T-cell (primary cell): ENCODE data around the gene CELF3. TPM values are rescaled to one million over a fixed set of nuclear protein-coding genes. Genes with fewer than 3 reads are reported as not detected.

Source experiments
- ATAC-seq, 4 experiments: fragments of 200-7000 bp in 3 of 4; fragments of 150-1000 bp in 1 of 4; cut with Tn5 transposase; replicated peaks in 1 of 4; 1 replicate in 3 of 4; 2 replicates in 1 of 4; pipeline ENCODE4 v1.10.0; 2021; ENCODE audit warnings: moderate library complexity in 3 of 4, mild to moderate bottlenecking in 2 of 4, moderate number of reproducible peaks in 1 of 4
- CTCF ChIA-PET, 2 donors: fragments of 300-600 bp; sonication (Branson Sonifier 250); formaldehyde crosslinking; loops; one replicate each; lab custom pipeline; 2022; ENCODE audit warnings: antibody characterized with exemption in 2 of 2; lab: Charles Lee
- POLR2A ChIA-PET, 2 donors: fragments of 300-600 bp; sonication (Branson Sonifier 250); formaldehyde crosslinking; loops; one replicate each; lab custom pipeline; 2022; ENCODE audit warnings: antibody characterized with exemption in 2 of 2; lab: Charles Lee
- DNase-seq, 35 experiments: peaks; one replicate each; pipeline versions ENCODE4 v3.0.0 to v3.0.0-alpha.2; 2013 to 2023
- H3K27ac ChIP-seq: one replicate; pipeline ENCODE4 v1.5.1; 2013; ENCODE audit warnings: low read length
- H3K27me3 ChIP-seq, 2 experiments: replicated peaks in 1 of 2; 1 replicate in 1 of 2; 2 replicates in 1 of 2; pipeline versions ENCODE4 v1.6.1 to v1.7.0; 2013; ENCODE audit warnings: low read length in 1 of 2, mixed read lengths in 1 of 2; ENCODE audit not compliant: control insufficient read depth in 2 of 2, insufficient read depth in 2 of 2; ENCODE audit errors: extremely low read depth in 1 of 2
- H3K36me3 ChIP-seq, 2 donors: 1 replicate in 1 of 2; 2 replicates in 1 of 2; pipeline versions ENCODE4 v1.6.1 to v1.7.0; 2013; ENCODE audit warnings: low read length in 1 of 2; ENCODE audit not compliant: control insufficient read depth in 2 of 2, insufficient read depth in 1 of 2; ENCODE audit errors: extremely low read depth in 1 of 2
- H3K4me1 ChIP-seq, 2 experiments: 1 replicate in 1 of 2; 2 replicates in 1 of 2; pipeline versions ENCODE4 v1.6.1 to v1.7.0; 2013; ENCODE audit warnings: low read length in 2 of 2, mixed read lengths in 1 of 2; ENCODE audit not compliant: insufficient read depth in 2 of 2, control insufficient read depth in 1 of 2; ENCODE audit errors: extremely low read depth in 1 of 2
- H3K4me3 ChIP-seq, 2 donors: 1 replicate in 1 of 2; 2 replicates in 1 of 2; pipeline versions ENCODE4 v1.5.1 to v1.7.0; 2013; ENCODE audit warnings: mild to moderate bottlenecking in 2 of 2, low read length in 1 of 2, moderate library complexity in 1 of 2; ENCODE audit not compliant: control insufficient read depth in 1 of 2; ENCODE audit errors: extremely low read depth in 1 of 2
- H3K9me3 ChIP-seq: 2 replicates; pipeline ENCODE4 v1.7.0; 2013
- H3K27ac Mint-ChIP-seq, 2 donors: one replicate each; pipeline ENCODE4 v1.8.0; 2020 to 2021; ENCODE audit warnings: mild to moderate bottlenecking in 2 of 2, mixed read lengths in 2 of 2
- H3K27me3 Mint-ChIP-seq, 2 donors: one replicate each; pipeline ENCODE4 v1.8.0; 2021 to 2022; ENCODE audit warnings: mixed read lengths in 2 of 2
- H3K36me3 Mint-ChIP-seq: one replicate; pipeline ENCODE4 v1.8.0; 2021; ENCODE audit warnings: mixed read lengths
- H3K4me1 Mint-ChIP-seq, 3 donors: one replicate each; pipeline ENCODE4 v1.8.0; 2020 to 2022; ENCODE audit warnings: mixed read lengths in 3 of 3, mild to moderate bottlenecking in 1 of 3
- H3K4me3 Mint-ChIP-seq, 3 donors: one replicate each; pipeline ENCODE4 v1.8.0; 2020 to 2022; ENCODE audit warnings: mild to moderate bottlenecking in 3 of 3, mixed read lengths in 3 of 3, moderate library complexity in 3 of 3
- H3K9me3 Mint-ChIP-seq, 3 donors: one replicate each; pipeline ENCODE4 v1.8.0; 2020 to 2022; ENCODE audit warnings: mixed read lengths in 3 of 3
- WGBS: methylation state at CpG from one replicate; pipeline ENCODE4 v1.1.5; 2013; ENCODE audit warnings: missing lambda C conversion rate; ENCODE audit not compliant: insufficient coverage; 5-methylcytosine and 5-hydroxymethylcytosine counted together
- total RNA-seq, 35 experiments: library from RNA in 6 of 35; stranded (reverse) in 6 of 35; fragments of 120-200 nt in 1 of 35; gene quantifications; one replicate each; pipeline versions ENCODE4 v1.2.1 to v1.2.4 and lab custom pipeline; 2013 to 2026

CELF3 gene
- total RNA-seq, 5 donors from 2014 or later (not counting 1 experiment from before 2014, with no cell fraction given) = not detected

DNA sequence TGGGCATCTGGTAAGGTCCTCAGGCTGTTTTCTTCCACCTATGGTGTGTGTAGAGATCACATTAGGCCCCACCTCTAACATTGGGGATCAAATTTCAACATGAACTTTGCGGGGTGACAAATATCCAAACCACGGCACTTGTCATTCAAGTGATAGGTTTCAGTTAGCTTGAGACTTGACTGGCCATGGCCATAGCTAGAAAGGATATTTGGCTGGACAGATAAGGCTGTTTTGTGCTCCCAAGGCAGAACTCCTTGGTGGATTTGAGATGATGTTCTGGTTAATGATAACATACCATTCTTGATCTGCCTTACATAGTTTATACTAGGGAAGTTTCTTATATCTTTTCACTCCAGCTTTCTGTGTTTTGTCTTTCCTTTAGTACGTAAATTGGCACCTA is 48.5 kb downstream of the CELF3 start:
- POLR2A ChIA-PET = interaction anchor here in 1 of 2 donors (1.0 kb wide), 1 partner anchor 13 kb away, joined by 3 read pairs; no protein-coding TSS in a partner anchor
- H3K27ac Mint-ChIP-seq = no peak overlapping the region
- ATAC-seq = no peak
- CTCF ChIA-PET = interaction anchor here in 1 of 2 donors (0.6 kb wide), 1 partner anchor 327 kb away, joined by 6 read pairs; no protein-coding TSS in a partner anchor
- H3K27me3 ChIP-seq = no peaks in the 10 kb centered on the region
- peaks cover 11 to 21% (median 20%) of the 10 kb centered on the region in 3 donors for H3K4me1 Mint-ChIP-seq
- H3K36me3 Mint-ChIP-seq = peaks cover 59% of the 10 kb centered on the region
- H3K4me1 ChIP-seq = no peaks in the 10 kb centered on the region
- no peak for DNase-seq
- H3K4me3 ChIP-seq = no peak overlapping the region
- no peak overlapping the region for H3K27ac ChIP-seq
- no peaks in the 10 kb centered on the region for H3K9me3 ChIP-seq
- peaks cover 0 to 25% of the 10 kb centered on the region in 2 donors for H3K36me3 ChIP-seq
- no peak overlapping the region for H3K4me3 Mint-ChIP-seq
- 96% methylated on average over 3 of the region's 3 CpGs for WGBS
- peaks cover 0 to 6% (median 0%) of the 10 kb centered on the region in 3 donors for H3K9me3 Mint-ChIP-seq
- no peaks in the 10 kb centered on the region for H3K27me3 Mint-ChIP-seq

DNA sequence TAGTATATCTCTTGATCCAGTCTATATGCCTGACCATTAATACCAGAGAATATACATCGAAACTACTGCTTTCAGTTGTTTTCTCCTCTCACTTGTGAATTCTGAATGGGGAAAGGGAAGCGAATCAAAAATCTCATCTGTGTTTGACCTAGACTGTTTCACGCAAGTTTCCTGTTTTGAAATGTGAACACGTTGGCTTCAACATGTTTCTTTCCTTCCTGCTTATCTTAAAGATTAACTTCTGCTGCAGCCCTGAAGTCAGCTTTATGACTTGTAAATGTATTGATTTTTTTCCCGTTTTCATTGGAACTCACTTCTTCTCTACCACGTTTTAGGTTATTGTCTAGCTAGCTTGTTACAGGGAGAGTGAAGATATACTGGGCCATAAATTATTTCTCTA is 54.9 kb downstream of the CELF3 start:
- POLR2A ChIA-PET = no interaction called here
- no peak for DNase-seq
- H3K4me3 ChIP-seq = no peak overlapping the region
- Mint-ChIP-seq H3K27me3 (no peaks in the 10 kb centered on the region), H3K4me1 (peaks cover 13 to 20% (median 14%) of the 10 kb centered on the region in 3 donors), H3K9me3 (no peaks in the 10 kb centered on the region), H3K27ac (peak overlapping the region; percentile 86 to 87), H3K4me3 (no peak overlapping the region), H3K36me3 (peaks cover 45% of the 10 kb centered on the region)
- peaks cover 0 to 13% of the 10 kb centered on the region in 2 experiments for H3K4me1 ChIP-seq
- H3K27ac ChIP-seq = peak overlapping the region; percentile 32
- H3K9me3 ChIP-seq = no peaks in the 10 kb centered on the region
- CTCF ChIA-PET = no interaction called here
- H3K27me3 ChIP-seq = no peaks in the 10 kb centered on the region
- peak in 1 of 4 experiments; percentile 45 for ATAC-seq
- peaks cover 0 to 32% of the 10 kb centered on the region in 2 donors for H3K36me3 ChIP-seq
- WGBS = no CpG with 5 or more reads among the region's 6 CpGs

DNA sequence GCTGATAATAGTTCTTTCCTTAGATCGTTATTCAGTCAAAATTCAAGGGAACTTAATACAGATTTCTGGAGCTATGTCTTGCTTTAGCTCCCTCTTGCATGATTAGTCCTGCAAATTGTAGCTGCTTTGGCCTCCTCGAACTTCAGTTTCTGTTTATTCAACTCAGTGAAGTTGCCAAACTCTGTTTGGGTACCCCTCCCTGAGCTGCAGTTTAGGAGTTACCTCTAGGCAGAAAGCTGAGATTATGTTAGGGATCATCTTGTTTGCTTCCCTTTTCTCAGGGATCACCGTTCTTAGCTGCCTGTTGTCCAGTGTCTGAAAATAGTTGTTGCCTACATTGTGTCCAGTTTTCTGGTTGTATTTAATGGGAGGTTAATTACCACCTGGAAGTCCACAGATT is 61.2 kb downstream of the CELF3 start:
- Mint-ChIP-seq H3K27me3 (no peaks in the 10 kb centered on the region), H3K36me3 (peaks cover 26% of the 10 kb centered on the region), H3K4me1 (peaks cover 16 to 19% (median 17%) of the 10 kb centered on the region in 3 donors), H3K4me3 (no peak overlapping the region), H3K9me3 (no peaks in the 10 kb centered on the region), H3K27ac (no peak overlapping the region)
- POLR2A ChIA-PET = interaction anchor here (0.6 to 0.8 kb wide), 3 partner anchors 11 to 512 kb away, joined by 3 read pairs; no protein-coding TSS in a partner anchor
- H3K4me3 ChIP-seq = no peak overlapping the region
- CTCF ChIA-PET = no interaction called here
- no peak for ATAC-seq
- H3K27ac ChIP-seq = no peak overlapping the region
- no peaks in the 10 kb centered on the region for H3K9me3 ChIP-seq
- peaks cover 2 to 16% of the 10 kb centered on the region in 2 donors for H3K36me3 ChIP-seq
- DNase-seq = no peak
- WGBS = 94% methylated on average over 3 of the region's 3 CpGs
- no peaks in the 10 kb centered on the region for H3K27me3 ChIP-seq
- peaks cover 6 to 7% of the 10 kb centered on the region in 2 experiments for H3K4me1 ChIP-seq

DNA sequence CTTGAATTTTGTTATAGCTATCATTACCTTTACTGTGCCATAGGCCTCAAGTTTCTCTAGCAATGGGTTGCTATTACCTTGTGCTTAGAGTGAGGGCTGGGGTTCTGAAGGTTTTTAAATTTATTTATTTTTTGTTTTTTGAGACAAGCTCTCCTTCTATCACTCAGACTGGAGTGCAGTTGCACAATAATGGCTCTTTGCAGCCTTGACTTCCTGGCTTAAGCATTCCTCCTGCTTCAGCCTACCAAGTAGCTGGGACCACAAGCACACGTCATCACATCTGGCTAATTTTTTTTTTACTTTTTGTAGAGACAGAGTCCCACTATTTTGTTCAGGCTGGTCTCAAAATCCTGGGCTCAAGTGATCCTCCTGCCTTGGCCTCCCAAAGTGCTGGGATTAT is 63.2 kb downstream of the CELF3 start:
- no CpG with 5 or more reads among the region's 1 CpG for WGBS
- no peaks in the 10 kb centered on the region for H3K9me3 ChIP-seq
- no peak overlapping the region for H3K4me3 ChIP-seq
- POLR2A ChIA-PET = interaction anchor here in 1 of 2 donors (0.7 kb wide), 1 partner anchor 36 kb away, joined by 3 read pairs; no protein-coding TSS in a partner anchor
- peaks cover 2 to 7% of the 10 kb centered on the region in 2 donors for H3K36me3 ChIP-seq
- DNase-seq (no peak), ATAC-seq (no peak)
- H3K27ac Mint-ChIP-seq = no peak overlapping the region
- CTCF ChIA-PET = interaction anchor here in 1 of 2 donors (0.7 kb wide), 1 partner anchor 222 kb away, joined by 3 read pairs; no protein-coding TSS in a partner anchor
- peaks cover 6 to 7% of the 10 kb centered on the region in 2 experiments for H3K4me1 ChIP-seq
- no peak overlapping the region for H3K27ac ChIP-seq
- H3K4me1 Mint-ChIP-seq = peaks cover 16 to 19% (median 17%) of the 10 kb centered on the region in 3 donors
- no peaks in the 10 kb centered on the region for H3K27me3 Mint-ChIP-seq
- H3K4me3 Mint-ChIP-seq = no peak overlapping the region
- peaks cover 15% of the 10 kb centered on the region for H3K36me3 Mint-ChIP-seq
- no peaks in the 10 kb centered on the region for H3K9me3 Mint-ChIP-seq
- no peaks in the 10 kb centered on the region for H3K27me3 ChIP-seq

Other genes starting within 250 kb of the CELF3 start
- 1 to 10 TPM in 1 of 5 donors, under 1 TPM in 4; 0.37 to 1.3 (median 0.59) TPM for gene CGN, start 205.4 kb downstream of the CELF3 start, total RNA-seq
- gene TUFT1, start 176.5 kb downstream of the CELF3 start, total RNA-seq = 1 to 10 TPM; 2.8 to 5.5 (median 4.3) TPM
- gene SNX27, start 104.8 kb downstream of the CELF3 start, total RNA-seq = 10 to 100 TPM; 24.2 to 33.6 (median 31.6) TPM
- gene RIIAD1, start 4.7 kb upstream of the CELF3 start, total RNA-seq = not detected
- gene MRPL9, start 46.7 kb upstream of the CELF3 start, total RNA-seq = 100 to 1,000 TPM in 2 of 5 donors, 10 to 100 TPM in 3; 72.0 to 131 (median 88.7) TPM
- gene TDRKH, start 73.7 kb upstream of the CELF3 start, total RNA-seq = 10 to 100 TPM in 4 of 5 donors, 1 to 10 TPM in 1; 9.6 to 26.3 (median 22.1) TPM
- gene LINGO4, start 88.6 kb upstream of the CELF3 start, total RNA-seq = under 1 TPM in 3 of 5 donors, not detected in 2; 0.25 to 0.40 (median 0.36) TPM
- 10 to 100 TPM in 1 of 5 donors, 1 to 10 TPM in 4; 1.5 to 11.6 (median 7.6) TPM for gene RORC, start 115.0 kb upstream of the CELF3 start, total RNA-seq
- 1 to 10 TPM in 2 of 5 donors, under 1 TPM in 3; 0.26 to 1.1 (median 0.85) TPM for gene C2CD4D, start 123.0 kb upstream of the CELF3 start, total RNA-seq
- not detected for gene THEM5, start 136.9 kb upstream of the CELF3 start, total RNA-seq
- 100 to 1,000 TPM in 2 of 5 donors, 10 to 100 TPM in 3; 48.2 to 119 (median 97.6) TPM for gene THEM4, start 192.7 kb upstream of the CELF3 start, total RNA-seq